GM13977 (cell line): Measurements from ENCODE around the gene ERICH4.

ENCODE experiments used
- DNase-seq: peaks from one replicate; pipeline ENCODE4 v3.0.0; 2012; ENCODE audit warnings: low spot score
- in situ Hi-C: fragments of 300-500 bp; cut with MboI; formaldehyde crosslinking; loops from one replicate; pipeline ENCODE4 v1.12.0; 2022; ENCODE audit warnings: low sequenced_read_pairs, low pct_unique_long_range_greater_than_20kb, mixed read lengths, inconsistent platforms; ENCODE audit not compliant: unreplicated experiment
- TF ChIP-seq, protein P1 (sequence below): IDR thresholded peaks from 2 replicates; pipeline ENCODE4 v1.5.1; 2012; ENCODE audit warnings: mild to moderate bottlenecking, control low read depth; ENCODE audit not compliant: insufficient read depth; ENCODE audit errors: extremely low read depth, missing control alignments

Gene ERICH4, protein sequence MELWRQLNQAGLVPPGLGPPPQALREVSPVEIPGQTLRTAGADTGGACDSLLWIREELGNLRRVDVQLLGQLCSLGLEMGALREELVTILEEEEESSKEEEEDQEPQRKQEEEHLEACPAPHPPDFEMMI

DNA sequence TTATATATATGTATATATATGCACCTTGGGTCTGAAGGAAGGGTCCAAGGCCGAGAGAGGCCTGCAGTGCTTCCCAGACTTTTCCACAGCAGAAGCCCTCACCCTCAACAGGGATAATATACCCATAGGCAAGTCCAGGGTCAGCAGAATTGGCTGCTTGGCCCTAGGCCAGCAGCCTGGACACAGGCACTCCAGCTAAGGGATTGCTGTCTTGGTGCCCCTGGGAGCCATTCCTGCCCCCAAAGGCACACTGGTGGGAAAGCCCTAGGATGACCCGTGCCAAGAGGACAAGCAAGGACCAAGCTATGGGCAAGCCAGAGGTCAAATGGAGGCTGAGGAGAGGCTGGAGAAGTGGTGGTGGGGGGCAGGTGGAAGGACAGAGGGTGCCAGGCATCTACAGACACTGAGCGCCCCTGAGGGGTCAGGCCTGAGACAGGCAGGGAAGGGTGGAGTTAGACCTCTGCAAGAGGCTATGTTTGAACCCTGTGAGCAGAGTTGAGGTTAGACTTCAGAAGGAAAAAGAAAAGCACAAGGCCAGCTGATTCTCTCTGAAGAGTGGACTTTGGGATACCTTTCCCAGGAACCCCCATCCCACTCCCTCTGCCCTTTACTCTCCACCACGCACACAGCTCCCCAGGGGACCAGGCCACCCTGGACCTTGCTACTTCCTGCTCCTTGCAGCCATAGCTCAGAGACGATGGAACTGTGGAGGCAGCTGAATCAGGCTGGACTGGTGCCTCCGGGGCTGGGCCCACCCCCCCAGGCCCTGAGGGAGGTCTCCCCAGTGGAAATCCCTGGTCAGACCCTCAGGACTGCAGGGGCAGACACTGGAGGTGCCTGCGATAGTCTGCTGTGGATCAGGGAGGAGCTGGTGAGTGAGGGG is at the start of gene ERICH4:
ERICH4 (plus strand) TSS at position 684 of the 883 bp plus-strand sequence; CDS start at position 698, 14 bp downstream.
- no peak for DNase-seq
- TF ChIP-seq, protein P1, sequence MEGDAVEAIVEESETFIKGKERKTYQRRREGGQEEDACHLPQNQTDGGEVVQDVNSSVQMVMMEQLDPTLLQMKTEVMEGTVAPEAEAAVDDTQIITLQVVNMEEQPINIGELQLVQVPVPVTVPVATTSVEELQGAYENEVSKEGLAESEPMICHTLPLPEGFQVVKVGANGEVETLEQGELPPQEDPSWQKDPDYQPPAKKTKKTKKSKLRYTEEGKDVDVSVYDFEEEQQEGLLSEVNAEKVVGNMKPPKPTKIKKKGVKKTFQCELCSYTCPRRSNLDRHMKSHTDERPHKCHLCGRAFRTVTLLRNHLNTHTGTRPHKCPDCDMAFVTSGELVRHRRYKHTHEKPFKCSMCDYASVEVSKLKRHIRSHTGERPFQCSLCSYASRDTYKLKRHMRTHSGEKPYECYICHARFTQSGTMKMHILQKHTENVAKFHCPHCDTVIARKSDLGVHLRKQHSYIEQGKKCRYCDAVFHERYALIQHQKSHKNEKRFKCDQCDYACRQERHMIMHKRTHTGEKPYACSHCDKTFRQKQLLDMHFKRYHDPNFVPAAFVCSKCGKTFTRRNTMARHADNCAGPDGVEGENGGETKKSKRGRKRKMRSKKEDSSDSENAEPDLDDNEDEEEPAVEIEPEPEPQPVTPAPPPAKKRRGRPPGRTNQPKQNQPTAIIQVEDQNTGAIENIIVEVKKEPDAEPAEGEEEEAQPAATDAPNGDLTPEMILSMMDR = no peak
- in situ Hi-C loops = loop anchor here (10.0 kb wide), 1 partner anchor 132 kb away; the partner anchor contains the start of gene CEACAM21

DNA sequence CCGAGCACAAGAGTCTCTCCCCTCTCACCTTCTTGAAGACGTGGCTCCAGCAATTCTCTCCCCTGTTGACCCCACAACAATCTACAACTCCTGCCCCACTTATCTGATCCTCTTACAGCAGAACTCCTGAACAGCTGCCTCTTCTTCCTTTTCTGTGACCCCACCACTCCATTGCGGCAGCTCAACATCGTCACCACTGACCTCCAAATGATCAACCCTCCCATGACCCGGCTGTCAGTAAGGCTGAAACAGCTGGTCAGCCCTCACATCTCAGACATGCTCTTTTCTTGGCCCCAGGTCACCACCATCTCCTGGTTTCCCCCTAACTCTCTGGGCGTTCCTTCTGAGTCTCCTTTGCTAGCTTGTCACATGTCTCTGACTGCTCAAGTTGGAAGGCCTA is 47.6 kb upstream of the ERICH4 start:
- in situ Hi-C loops = no loop called here
- TF ChIP-seq, protein P1 = no peak
- DNase-seq = no peak

DNA sequence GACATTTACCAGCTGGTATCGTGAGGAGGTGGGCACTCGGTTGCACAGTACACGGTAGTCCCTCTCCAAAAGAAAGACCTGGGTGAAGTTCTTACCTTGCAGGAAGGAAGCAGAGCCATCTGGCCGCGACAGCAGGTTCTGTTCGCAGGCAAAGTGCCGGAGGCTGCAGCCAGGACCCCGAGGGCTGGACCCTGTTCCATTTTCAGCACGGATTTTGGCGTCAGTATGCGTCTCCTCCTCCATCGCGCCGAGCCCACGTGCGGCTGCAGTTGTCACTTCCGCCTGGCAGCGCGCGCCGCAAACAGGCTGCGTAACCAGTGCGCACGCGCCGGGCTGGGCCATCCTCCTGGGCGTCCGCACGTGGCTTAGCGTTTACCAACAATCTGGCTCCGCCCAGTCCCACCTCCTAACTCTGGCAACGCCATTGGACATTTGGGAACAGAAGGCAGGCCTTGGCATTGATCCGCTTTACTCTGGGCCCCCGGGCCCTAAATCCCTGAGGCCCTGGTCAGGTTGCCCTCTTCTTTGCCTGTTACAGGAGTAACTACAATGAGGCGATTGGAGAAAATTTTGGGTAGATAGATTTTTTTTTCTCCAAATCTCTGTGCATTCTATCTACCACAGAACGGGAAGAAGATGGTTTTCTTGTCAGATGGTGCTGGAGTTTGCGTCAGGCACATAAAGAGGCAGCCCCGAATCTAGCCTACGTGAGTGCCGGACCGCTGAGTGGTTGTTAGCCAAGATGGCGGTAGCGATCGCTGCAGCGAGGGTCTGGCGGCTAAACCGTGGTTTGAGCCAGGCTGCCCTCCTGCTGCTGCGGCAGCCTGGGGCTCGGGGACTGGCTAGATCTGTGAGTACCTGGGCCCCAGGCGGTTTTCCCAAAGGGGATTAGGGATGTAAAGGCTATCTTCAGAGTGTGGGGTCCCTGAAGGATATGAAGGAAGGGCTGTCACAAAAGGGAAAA is 45.6 kb upstream of the ERICH4 start, which contains the start of the genes BCKDHA and EXOSC5:
BCKDHA (plus strand) TSS at position 733 of the 964 bp plus-strand sequence; CDS start at position 743, 10 bp downstream.
EXOSC5 (minus strand) TSS at position 274 of the 964 bp plus-strand sequence; CDS start at position 243, 31 bp downstream.
- in situ Hi-C loops = no loop called here
- DNase-seq = peak; percentile 97
- TF ChIP-seq, protein P1 = no peak

DNA sequence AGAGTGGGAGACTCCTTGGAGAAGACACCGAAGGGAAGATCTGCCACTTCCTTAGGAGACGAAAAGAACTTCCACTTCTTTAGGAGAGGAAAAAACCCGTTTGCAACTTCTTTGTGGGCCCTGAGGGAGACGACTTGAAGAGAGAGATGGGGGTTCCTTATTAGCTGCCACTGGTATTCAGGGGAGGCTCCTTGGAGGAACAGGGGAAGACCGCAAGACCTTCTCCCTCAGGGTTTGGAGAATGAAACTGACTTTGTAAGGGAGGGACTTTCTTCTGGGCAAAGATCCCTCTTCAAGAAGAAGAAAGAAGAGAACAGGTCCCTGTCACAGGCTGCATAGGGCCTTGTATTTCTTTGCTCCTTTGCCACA is 44.9 kb upstream of the ERICH4 start:
- in situ Hi-C loops = no loop called here

DNA sequence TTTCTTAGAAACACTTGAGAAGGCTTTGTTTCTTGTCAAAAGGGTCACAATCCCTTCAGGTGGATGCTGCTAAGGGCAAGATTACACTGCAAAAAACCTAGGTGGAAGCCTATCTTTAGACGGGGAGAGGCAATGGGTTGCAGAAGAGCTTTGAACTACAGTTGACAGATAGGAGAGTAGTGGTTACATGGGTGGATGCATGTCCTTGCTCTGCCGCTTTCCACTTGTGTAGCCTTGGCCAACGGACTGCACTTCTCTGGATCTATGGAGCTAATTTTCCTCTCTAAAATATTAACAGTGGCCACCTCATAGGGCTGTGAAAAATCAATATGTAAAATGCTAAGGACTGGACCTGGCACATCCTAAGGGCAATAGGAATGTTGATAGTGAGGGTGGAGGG is 44.4 kb upstream of the ERICH4 start:
- in situ Hi-C loops = no loop called here
- DNase-seq = no peak
- TF ChIP-seq, protein P1 = no peak

More for the DNA sequence above, 44.9 kb upstream of the ERICH4 start:
- no peak for DNase-seq
- TF ChIP-seq, protein P1 = no peak

DNA sequence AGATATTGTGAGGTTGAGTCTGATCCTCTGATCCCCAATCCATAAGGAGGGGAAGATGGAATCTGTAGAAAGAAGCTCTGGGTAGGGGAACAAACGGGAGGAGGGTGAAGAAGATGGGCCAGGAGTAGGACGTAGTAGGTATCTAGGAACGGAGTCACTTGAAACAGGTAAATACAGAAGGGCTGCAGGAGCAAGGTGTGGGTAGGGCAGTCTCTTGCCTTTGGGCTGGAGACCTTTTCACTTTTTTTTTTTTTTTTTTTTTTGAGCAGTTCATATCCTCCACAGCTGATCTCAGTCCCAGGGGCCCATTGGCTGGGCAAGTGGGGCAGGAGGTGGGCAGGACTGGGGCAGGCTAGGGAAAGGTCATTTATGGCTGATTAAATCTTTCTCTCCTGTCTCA is 43.9 kb upstream of the ERICH4 start:
- in situ Hi-C loops = no loop called here
- DNase-seq = no peak
- TF ChIP-seq, protein P1 = no peak
